Neural progenitor cell (in vitro differentiated cells): ENCODE data around the gene MMD. TPM values are rescaled to one million over a fixed set of nuclear protein-coding genes. Genes with fewer than 3 reads are reported as not detected.

Source experiments
- DNase-seq: peaks from one replicate; pipeline ENCODE4 v3.0.0-alpha.2; 2016; ENCODE audit warnings: low spot score
- H2AFZ ChIP-seq: fragments of 200-600 bp; sonication (generic); replicated peaks from 2 replicates; pipeline ENCODE4 v1.6.1; 2016; ENCODE audit warnings: antibody characterized with exemption
- H3F3A ChIP-seq: fragments of 200-600 bp; sonication (generic); 2 replicates; pipeline ENCODE4 v1.6.1; 2016; ENCODE audit warnings: antibody characterized with exemption, low read depth
- H3K27ac ChIP-seq: fragments of 200-600 bp; sonication (generic); 2 replicates; pipeline ENCODE4 v1.5.1; 2016; ENCODE audit warnings: mild to moderate bottlenecking
- H3K27me3 ChIP-seq: fragments of 200-600 bp; sonication (generic); 2 replicates; pipeline ENCODE4 v1.6.1; 2016; ENCODE audit warnings: mild to moderate bottlenecking, moderate library complexity
- H3K36me3 ChIP-seq: fragments of 200-600 bp; sonication (generic); 2 replicates; pipeline ENCODE4 v1.5.1; 2016
- H3K4me1 ChIP-seq: fragments of 200-600 bp; sonication (generic); 2 replicates; pipeline ENCODE4 v1.6.1; 2016; ENCODE audit warnings: mixed run types
- H3K4me2 ChIP-seq: fragments of 200-600 bp; sonication (generic); 2 replicates; pipeline ENCODE4 v1.6.1; 2016
- H3K4me3 ChIP-seq: fragments of 200-600 bp; sonication (generic); 2 replicates; pipeline ENCODE4 v1.5.1; 2016
- H3K79me2 ChIP-seq: fragments of 200-600 bp; sonication (generic); 2 replicates; pipeline ENCODE4 v1.6.1; 2016; ENCODE audit warnings: low read depth
- H3K9ac ChIP-seq: fragments of 200-600 bp; sonication (generic); 2 replicates; pipeline ENCODE4 v1.6.1; 2016
- H3K9me3 ChIP-seq: fragments of 200-600 bp; sonication (generic); 2 replicates; pipeline ENCODE4 v1.5.1; 2016; ENCODE audit warnings: low read depth
- H4K20me1 ChIP-seq: fragments of 200-600 bp; sonication (generic); 2 replicates; pipeline ENCODE4 v1.6.1; 2016; ENCODE audit warnings: low read depth
- H3K27ac Mint-ChIP-seq: 3 replicates; pipeline ENCODE4 v1.8.0; 2021; ENCODE audit warnings: mixed read lengths
- H3K27me3 Mint-ChIP-seq: 2 replicates; pipeline ENCODE4 v1.8.0; 2022; ENCODE audit warnings: low read depth, mild to moderate bottlenecking, inconsistent platforms, moderate library complexity, mixed read lengths; ENCODE audit not compliant: insufficient read depth
- H3K36me3 Mint-ChIP-seq: 3 replicates; pipeline ENCODE4 v1.8.0; 2021; ENCODE audit warnings: mixed read lengths
- H3K4me1 Mint-ChIP-seq: 3 replicates; pipeline ENCODE4 v1.8.0; 2021; ENCODE audit warnings: mixed read lengths
- H3K4me3 Mint-ChIP-seq: 3 replicates; pipeline ENCODE4 v1.8.0; 2021; ENCODE audit warnings: mild to moderate bottlenecking, moderate library complexity, mixed read lengths
- H3K9me3 Mint-ChIP-seq: 3 replicates; pipeline ENCODE4 v1.8.0; 2020; ENCODE audit warnings: mixed read lengths
- EZH2 ChIP-seq: fragments of 200-600 bp; sonication (generic); IDR thresholded peaks from 2 replicates; pipeline ENCODE4 v1.6.1; 2017; ENCODE audit warnings: antibody characterized with exemption, mild to moderate bottlenecking, moderate library complexity
- EZH2phosphoT487 ChIP-seq: fragments of 200-600 bp; sonication (generic); IDR thresholded peaks from 2 replicates; pipeline ENCODE4 v1.6.1; 2017; ENCODE audit warnings: antibody characterized with exemption
- total RNA-seq: library from RNA; depleted of rRNA; stranded (reverse); fragments of >200 nt; gene quantifications from 2 replicates; pipeline ENCODE4 v1.2.3, GENCODE V29; 2015; ENCODE audit warnings: low replicate concordance
- TF ChIP-seq, protein P1 (sequence below): fragments of 200-600 bp; sonication (generic); IDR thresholded peaks from 2 replicates; pipeline ENCODE4 v1.5.1; 2017; ENCODE audit warnings: antibody characterized with exemption, mild to moderate bottlenecking

Gene MMD
- total RNA-seq, 1 donor from 2014 or later = 122 TPM

DNA sequence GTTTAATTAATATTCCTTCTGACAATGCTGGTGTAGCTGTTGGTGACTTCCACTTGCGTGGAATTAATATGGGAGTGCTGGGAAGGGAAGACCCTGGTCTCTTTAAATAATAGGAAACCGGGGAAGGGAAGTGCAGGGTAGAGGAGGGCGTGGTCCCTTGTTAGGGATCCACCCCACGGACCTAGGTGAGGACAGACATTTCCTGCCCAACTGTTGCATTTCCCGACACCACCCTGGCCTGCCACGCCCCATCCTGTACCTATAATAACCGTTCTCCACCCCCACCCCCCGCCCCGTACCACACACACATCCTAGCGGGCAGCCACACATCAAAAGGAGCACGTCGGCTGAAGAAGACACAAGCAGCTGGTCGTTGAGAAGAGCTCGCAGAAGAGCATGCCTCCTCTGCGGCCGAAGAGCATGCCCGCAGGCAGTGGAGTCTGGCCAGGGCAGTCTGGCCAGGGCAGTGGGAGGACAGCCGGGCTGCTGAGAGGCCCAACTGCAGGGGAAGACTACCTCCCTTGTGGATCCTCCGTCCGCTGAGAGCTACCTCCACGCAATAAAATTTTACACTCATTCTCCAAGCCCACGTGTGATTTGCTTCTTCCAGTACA is 36.8 kb upstream of the MMD start:
- Histone ChIP-seq H3K79me2 (no peaks in the 10 kb centered on the region), H3K27ac (no peak overlapping the region), H4K20me1 (no peaks in the 10 kb centered on the region), H2AFZ (no peak overlapping the region), H3K36me3 (no peaks in the 10 kb centered on the region), H3K4me2 (no peak overlapping the region), H3K9me3 (no peaks in the 10 kb centered on the region), H3K9ac (no peak overlapping the region), H3K27me3 (no peaks in the 10 kb centered on the region), H3K4me1 (peaks cover 7% of the 10 kb centered on the region), H3K4me3 (no peak overlapping the region), H3F3A (no peaks in the 10 kb centered on the region)
- no peak overlapping the region for H3K27ac Mint-ChIP-seq
- DNase-seq = no peak
- H3K4me1 Mint-ChIP-seq = peaks cover 6% of the 10 kb centered on the region
- H3K4me3 Mint-ChIP-seq = no peak overlapping the region
- TF ChIP-seq EZH2phosphoT487 (no peak), EZH2 (no peak)
- TF ChIP-seq, protein P1, sequence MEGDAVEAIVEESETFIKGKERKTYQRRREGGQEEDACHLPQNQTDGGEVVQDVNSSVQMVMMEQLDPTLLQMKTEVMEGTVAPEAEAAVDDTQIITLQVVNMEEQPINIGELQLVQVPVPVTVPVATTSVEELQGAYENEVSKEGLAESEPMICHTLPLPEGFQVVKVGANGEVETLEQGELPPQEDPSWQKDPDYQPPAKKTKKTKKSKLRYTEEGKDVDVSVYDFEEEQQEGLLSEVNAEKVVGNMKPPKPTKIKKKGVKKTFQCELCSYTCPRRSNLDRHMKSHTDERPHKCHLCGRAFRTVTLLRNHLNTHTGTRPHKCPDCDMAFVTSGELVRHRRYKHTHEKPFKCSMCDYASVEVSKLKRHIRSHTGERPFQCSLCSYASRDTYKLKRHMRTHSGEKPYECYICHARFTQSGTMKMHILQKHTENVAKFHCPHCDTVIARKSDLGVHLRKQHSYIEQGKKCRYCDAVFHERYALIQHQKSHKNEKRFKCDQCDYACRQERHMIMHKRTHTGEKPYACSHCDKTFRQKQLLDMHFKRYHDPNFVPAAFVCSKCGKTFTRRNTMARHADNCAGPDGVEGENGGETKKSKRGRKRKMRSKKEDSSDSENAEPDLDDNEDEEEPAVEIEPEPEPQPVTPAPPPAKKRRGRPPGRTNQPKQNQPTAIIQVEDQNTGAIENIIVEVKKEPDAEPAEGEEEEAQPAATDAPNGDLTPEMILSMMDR = no peak
- H3K36me3 Mint-ChIP-seq = no peaks in the 10 kb centered on the region
- peaks cover 6% of the 10 kb centered on the region for H3K9me3 Mint-ChIP-seq
- peaks cover 2% of the 10 kb centered on the region for H3K27me3 Mint-ChIP-seq

DNA sequence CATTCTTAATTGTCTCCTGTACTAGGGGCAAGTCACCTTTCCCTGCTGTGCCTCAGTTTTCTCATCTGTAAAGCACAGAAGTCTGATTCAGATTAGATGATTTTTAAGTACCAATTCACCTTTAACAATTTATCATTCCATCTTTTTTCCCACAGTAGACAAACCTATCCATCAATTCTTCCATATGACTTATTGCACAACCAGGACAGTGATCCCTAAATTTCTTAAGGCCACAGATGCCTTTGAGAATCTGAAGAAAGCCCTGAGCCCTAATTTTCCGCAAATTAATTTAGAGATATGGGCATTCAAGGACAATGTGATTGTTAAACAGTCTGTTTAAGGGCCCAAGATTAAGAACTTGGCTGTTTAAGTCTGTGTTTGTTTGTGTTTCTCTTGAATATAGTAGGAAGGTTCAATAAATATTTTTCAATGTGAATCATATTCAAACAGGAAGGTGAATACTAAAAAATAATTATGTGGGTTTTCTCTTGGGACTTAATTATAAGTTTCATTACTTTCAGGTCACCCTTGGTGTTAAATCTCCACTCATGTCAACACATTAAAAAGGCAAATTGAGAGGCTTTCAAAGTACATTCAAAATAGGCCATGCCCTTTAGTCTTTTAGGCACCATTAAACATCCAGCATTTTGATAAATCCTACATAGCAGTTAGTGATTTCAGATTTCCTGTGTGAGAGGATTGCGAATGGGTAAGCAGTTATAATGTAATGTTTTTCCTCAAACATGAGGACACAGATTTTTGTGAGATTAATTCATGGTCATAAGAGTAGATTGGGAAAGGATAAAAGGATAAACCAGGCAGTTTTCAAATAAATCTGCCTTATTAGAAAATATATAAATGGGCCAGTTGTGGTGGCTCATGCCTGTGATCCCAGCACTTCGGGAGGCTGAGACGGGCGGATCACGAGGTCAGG is 34.9 kb upstream of the MMD start:
- Histone ChIP-seq H3K4me1 (peaks cover 7% of the 10 kb centered on the region), H3K4me2 (no peak overlapping the region), H3K9ac (no peak overlapping the region), H3F3A (no peaks in the 10 kb centered on the region), H2AFZ (no peak overlapping the region), H3K79me2 (no peaks in the 10 kb centered on the region), H3K4me3 (no peak overlapping the region), H4K20me1 (no peaks in the 10 kb centered on the region), H3K36me3 (no peaks in the 10 kb centered on the region), H3K27ac (no peak overlapping the region), H3K27me3 (no peaks in the 10 kb centered on the region), H3K9me3 (no peaks in the 10 kb centered on the region)
- H3K9me3 Mint-ChIP-seq = peaks cover 6% of the 10 kb centered on the region
- no peak overlapping the region for H3K4me3 Mint-ChIP-seq
- DNase-seq = no peak
- no peak overlapping the region for H3K27ac Mint-ChIP-seq
- TF ChIP-seq EZH2 (no peak), EZH2phosphoT487 (no peak)
- TF ChIP-seq, protein P1 = no peak
- H3K36me3 Mint-ChIP-seq = no peaks in the 10 kb centered on the region
- H3K27me3 Mint-ChIP-seq = peaks cover 2% of the 10 kb centered on the region
- H3K4me1 Mint-ChIP-seq = peaks cover 6% of the 10 kb centered on the region

DNA sequence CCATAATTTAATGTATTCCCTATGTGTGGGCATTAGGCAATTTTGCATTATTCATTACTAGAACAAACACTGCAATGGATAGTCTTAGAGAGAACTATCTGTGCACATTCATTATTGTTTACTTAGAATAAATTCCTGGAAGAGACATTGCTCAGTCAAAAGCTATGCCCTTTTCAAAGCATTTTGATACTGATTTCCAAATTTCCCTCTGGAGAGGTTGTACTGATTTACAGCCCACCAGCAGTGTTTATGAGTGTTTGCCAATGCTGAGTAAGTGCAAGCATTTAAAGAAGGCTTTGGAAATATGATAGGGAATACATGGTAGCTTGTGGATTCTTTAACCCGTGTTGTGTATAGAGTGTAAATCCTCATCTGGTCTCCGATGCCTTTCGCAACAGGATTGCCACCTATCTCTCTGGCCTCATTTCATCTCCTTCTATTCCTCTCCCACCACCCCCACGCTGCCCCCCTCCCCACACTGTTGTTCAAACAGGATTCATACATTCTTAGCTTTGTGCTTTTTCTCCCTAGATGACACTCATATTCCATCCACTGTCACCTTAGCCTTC is 33.4 kb upstream of the MMD start:
- H3K36me3 Mint-ChIP-seq = no peaks in the 10 kb centered on the region
- H3K9me3 Mint-ChIP-seq = peaks cover 6% of the 10 kb centered on the region
- Histone ChIP-seq H3K4me2 (no peak overlapping the region), H3K79me2 (no peaks in the 10 kb centered on the region), H3K27me3 (no peaks in the 10 kb centered on the region), H3K36me3 (no peaks in the 10 kb centered on the region), H3K27ac (no peak overlapping the region), H3K4me1 (peaks cover 7% of the 10 kb centered on the region), H3F3A (no peaks in the 10 kb centered on the region), H3K9ac (no peak overlapping the region), H2AFZ (no peak overlapping the region), H3K9me3 (no peaks in the 10 kb centered on the region), H4K20me1 (no peaks in the 10 kb centered on the region), H3K4me3 (no peak overlapping the region)
- DNase-seq = no peak
- H3K4me3 Mint-ChIP-seq = no peak overlapping the region
- no peak overlapping the region for H3K27ac Mint-ChIP-seq
- H3K4me1 Mint-ChIP-seq = peaks cover 9% of the 10 kb centered on the region
- TF ChIP-seq, protein P1 = no peak
- TF ChIP-seq EZH2phosphoT487 = no peak
- no peak for TF ChIP-seq EZH2
- peaks cover 2% of the 10 kb centered on the region for H3K27me3 Mint-ChIP-seq
